ENCODE data around the gene CHCHD10. TPM values are rescaled to one million over a fixed set of nuclear protein-coding genes. Genes with fewer than 3 reads are reported as not detected.

The CHCHD10 gene
- total and polyA plus RNA-seq, 8 donors: 5.8 to 589 (median 126) TPM

GRCh38 chr22:23769321-23769965 is 1.7 kb upstream of the CHCHD10 start:
- Histone ChIP-seq H3K36me3 (peaks cover 0 to 16% (median 9%) of the 10 kb centered on the region in 4 donors), H3K27me3 (peaks cover 0 to 5% (median 0%) of the 10 kb centered on the region in 3 donors), H3K4me1 (peaks cover 46 to 91% (median 79%) of the 10 kb centered on the region in 4 donors), H3K4me3 (no peak overlapping the region), H3K27ac (no peak overlapping the region), H3K9me3 (no peaks in the 10 kb centered on the region)
- no peak for TF ChIP-seq CTCF (IDR thresholded peaks at IDR 0.05)
- no peak for TF ChIP-seq POLR2A (IDR thresholded peaks at IDR 0.05)
- TF ChIP-seq POLR2AphosphoS5 (IDR thresholded peaks at IDR 0.05): no peak
- no peak for TF ChIP-seq EP300 (IDR thresholded peaks at IDR 0.05)
- no peak for DNase-seq
- 57 to 85% (median 71%) methylated on average over 5 to 6 of the region's 6 CpGs for WGBS, 5 donors
- intact Hi-C loops (cut with DNase I; ENCODE audit: low total_unique reads): loop anchor here (5.0 kb wide), 1 partner anchor 78 kb away; no protein-coding TSS in a partner anchor

GRCh38 chr22:23767303-23767672 is 484 bp downstream of the CHCHD10 start:
- Histone ChIP-seq H3K27ac (peak overlapping the region; percentile 82 to 87 (median 86)), H3K4me1 (peaks cover 37 to 92% (median 73%) of the 10 kb centered on the region in 4 donors), H3K9me3 (no peaks in the 10 kb centered on the region), H3K27me3 (no peaks in the 10 kb centered on the region), H3K4me3 (peak overlapping the region; percentile 66 to 87 (median 81)), H3K36me3 (peaks cover 0 to 31% (median 9%) of the 10 kb centered on the region in 4 donors)
- peak in 1 of 2 donors; percentile 39 for DNase-seq
- intact Hi-C loops (cut with DNase I; ENCODE audit: low total_unique reads): loop anchor here (5.0 kb wide), 1 partner anchor 80 kb away; no protein-coding TSS in a partner anchor
- TF ChIP-seq POLR2A (IDR thresholded peaks at IDR 0.05): no peak
- no peak for TF ChIP-seq POLR2AphosphoS5 (IDR thresholded peaks at IDR 0.05)
- no peak for TF ChIP-seq CTCF (IDR thresholded peaks at IDR 0.05)
- TF ChIP-seq EP300 (IDR thresholded peaks at IDR 0.05): no peak
- 2 to 26% (median 4%) methylated on average over 6 to 27 of the region's 27 CpGs for WGBS, 5 donors

- no peak for DNase-seq
- Histone ChIP-seq H3K4me3 (no peak overlapping the region), H3K9me3 (no peaks in the 10 kb centered on the region), H3K36me3 (peaks cover 0 to 31% (median 9%) of the 10 kb centered on the region in 4 donors), H3K27me3 (no peaks in the 10 kb centered on the region), H3K4me1 (peaks cover 30 to 72% (median 57%) of the 10 kb centered on the region in 4 donors), H3K27ac (no peak overlapping the region)
- 87 to 92% (median 89%) methylated on average over 8 to 9 of the region's 9 CpGs for WGBS, 5 donors
- TF ChIP-seq EP300 (IDR thresholded peaks at IDR 0.05) (no peak), POLR2A (IDR thresholded peaks at IDR 0.05) (no peak), CTCF (IDR thresholded peaks at IDR 0.05) (no peak), POLR2AphosphoS5 (IDR thresholded peaks at IDR 0.05) (no peak)
- intact Hi-C loops (cut with DNase I; ENCODE audit: low total_unique reads): loop anchor here (5.0 kb wide), 1 partner anchor 82 kb away; no protein-coding TSS in a partner anchor
Observed at GRCh38 chr22:23764899-23765881, 2.6 kb downstream of the CHCHD10 start.

GRCh38 chr22:23763954-23764353 is 3.8 kb downstream of the CHCHD10 start:
- intact Hi-C loops (cut with DNase I; ENCODE audit: low total_unique reads): no loop called here
- H3K4me1 ChIP-seq: peaks cover 29 to 66% (median 53%) of the 10 kb centered on the region in 4 donors
- H3K4me3 ChIP-seq: peak overlapping the region in 3 of 4 donors; percentile 20 to 35 (median 23)
- H3K27ac ChIP-seq: no peak overlapping the region
- WGBS, 5 donors: 61 to 84% (median 62%) methylated on average over 7 of the region's 7 CpGs
- H3K9me3 ChIP-seq: no peaks in the 10 kb centered on the region
- peaks cover 0 to 31% (median 9%) of the 10 kb centered on the region in 4 donors for H3K36me3 ChIP-seq
- no peaks in the 10 kb centered on the region for H3K27me3 ChIP-seq
- DNase-seq: no peak
- TF ChIP-seq CTCF (IDR thresholded peaks at IDR 0.05) (no peak), POLR2AphosphoS5 (IDR thresholded peaks at IDR 0.05) (no peak), POLR2A (IDR thresholded peaks at IDR 0.05) (no peak), EP300 (IDR thresholded peaks at IDR 0.05) (no peak)
